HG02571 (cell line): ENCODE data around the gene CACYBP.

ENCODE experiments used
- ATAC-seq: cut with Tn5 transposase; IDR thresholded peaks from one replicate; pipeline ENCODE4 v1.9.1; 2021; ENCODE audit warnings: mild to moderate bottlenecking, moderate library complexity; ENCODE audit not compliant: unreplicated experiment

The CACYBP gene

DNA sequence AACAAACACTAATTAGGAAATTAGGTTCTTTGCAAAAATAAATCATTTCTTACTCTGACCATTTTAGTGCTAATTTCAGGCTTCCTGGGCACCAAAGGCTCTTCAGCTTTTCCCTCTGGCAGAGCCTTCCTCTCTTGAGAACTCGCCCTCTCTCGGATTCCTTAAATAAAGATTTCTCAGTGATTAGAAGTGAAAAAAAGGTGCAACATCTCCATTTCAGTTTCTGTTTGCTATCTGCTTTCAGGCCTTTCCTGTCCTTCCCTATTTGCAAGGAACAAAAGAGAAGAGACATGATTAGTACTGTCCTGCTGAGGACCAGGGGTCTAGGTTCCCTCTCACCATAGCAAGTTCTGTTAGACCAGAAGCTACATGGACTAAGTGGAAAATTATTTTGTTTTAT lies 27.8 kb upstream of the CACYBP start:
- ATAC-seq, result no peak

DNA sequence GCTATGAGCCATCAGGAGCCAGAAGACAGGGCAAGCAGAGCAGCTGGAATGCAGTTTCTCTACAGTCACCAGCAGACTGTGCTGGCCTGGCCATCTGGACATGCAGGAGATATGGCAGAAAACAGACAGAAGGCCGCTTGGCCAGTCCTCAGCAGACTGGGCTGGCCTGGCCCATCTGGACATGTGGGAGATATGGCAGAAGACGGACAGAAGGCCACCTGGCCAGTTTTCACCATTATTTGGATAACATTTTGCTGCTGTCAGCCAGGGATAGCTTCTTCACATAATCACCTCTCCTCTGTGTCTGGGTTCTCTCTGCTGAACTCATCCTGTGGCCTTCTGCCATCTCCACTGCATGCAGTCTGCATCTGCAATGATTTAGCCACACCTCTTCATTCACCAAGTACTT lies 25.0 kb upstream of the CACYBP start:
- no peak for ATAC-seq

DNA sequence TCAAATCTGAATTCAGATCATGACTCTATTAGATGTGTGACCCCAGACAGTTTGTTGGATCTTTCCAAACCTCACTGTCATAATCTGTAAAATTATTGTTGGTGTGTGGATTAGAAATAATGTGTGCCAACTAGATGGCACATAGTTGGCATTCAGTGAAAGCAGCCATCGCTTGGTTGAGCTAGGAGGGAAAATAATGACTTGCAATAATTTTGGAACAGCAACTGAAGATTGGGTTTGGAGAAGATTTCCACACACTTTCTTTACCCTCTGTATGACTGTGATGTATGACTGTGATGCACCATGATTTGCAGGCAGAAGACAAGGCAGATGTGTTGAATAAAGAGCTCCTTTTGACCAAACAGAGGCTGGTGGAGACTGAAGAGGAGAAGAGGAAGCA lies 24.0 kb upstream of the CACYBP start:
- ATAC-seq, result no peak

DNA sequence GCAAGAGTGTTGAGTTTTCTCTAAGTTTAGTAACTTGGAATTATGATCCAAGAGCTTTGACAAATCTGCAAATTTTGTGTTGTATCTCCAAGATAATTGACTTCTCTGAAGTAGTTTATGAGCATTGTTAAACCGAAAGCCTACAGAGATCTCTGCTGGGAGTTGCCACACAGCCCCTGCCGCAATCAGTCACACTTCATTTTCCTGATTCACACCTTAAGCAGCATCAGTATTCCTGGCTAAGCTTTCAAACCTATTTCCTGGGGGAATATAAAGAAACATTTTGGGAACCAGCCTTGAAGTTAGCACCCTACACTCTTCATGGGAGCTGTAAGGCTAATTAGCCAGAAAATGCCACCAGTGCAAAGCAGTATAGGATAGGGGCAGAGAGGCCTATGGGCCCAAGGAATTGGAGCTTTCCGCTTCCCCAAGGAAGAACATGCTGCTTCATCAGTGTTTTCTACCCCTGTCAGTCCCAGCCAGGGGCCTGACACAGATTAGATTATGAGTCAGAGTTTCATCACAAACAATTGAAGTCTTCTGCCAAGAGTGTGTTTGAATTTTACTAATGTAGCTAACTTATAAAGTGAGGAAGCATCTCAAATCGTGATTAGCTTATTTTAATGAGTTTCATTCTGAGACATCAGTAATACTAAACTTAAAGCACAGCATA lies 23.2 kb upstream of the CACYBP start:
- no peak for ATAC-seq

DNA sequence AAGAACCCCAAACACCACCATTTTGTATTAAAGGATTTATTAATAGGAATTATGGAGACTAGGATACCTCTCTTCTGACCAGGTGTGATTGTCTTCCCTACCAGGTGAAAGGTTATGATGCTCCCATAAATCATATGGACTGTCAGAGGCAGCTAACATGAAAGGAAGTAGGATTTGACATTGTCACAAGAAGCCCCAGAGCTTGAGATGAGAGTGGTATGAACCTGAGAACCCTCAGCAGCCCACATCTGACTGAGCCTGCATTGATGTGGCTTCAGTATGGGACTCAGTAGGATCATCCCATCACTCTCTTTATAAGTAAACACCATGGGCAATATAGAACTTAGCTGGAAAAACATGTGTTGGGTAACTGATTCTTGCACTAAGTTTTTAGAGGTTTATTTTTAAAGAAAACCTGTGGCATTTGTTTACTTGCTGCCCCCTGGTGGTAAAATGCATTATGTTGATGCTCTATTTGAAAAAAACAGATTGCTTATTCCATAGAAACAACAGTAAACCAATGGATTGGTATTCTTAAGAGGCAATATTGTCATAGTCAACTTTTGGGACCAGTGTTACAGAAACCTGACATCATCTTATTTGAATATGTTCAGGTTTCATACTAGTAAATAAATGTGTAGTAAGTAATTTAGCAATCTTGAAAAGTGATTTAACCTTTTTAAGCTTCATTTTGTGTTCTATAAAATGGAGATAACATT lies 16.6 kb upstream of the CACYBP start:
- ATAC-seq, result no peak

DNA sequence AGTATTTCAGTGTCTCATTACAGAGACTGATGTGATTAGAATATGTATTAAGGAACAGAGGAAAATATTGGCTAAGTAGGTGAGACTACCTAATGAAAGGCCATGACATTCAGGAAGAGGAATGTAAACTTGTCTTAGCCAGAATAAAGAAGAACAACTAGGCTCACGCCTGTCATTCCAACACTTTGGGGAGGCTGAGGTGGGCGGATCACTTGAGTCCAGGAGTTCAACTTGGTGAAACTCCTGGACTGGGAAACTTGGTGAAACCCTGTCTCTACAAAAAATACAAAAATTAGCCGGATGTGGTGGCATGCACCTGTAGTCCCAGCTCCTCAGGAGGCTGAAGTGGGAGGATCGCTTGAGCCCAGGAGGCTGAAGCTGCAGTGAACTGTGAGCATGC lies 14.8 kb upstream of the CACYBP start:
- no peak for ATAC-seq

DNA sequence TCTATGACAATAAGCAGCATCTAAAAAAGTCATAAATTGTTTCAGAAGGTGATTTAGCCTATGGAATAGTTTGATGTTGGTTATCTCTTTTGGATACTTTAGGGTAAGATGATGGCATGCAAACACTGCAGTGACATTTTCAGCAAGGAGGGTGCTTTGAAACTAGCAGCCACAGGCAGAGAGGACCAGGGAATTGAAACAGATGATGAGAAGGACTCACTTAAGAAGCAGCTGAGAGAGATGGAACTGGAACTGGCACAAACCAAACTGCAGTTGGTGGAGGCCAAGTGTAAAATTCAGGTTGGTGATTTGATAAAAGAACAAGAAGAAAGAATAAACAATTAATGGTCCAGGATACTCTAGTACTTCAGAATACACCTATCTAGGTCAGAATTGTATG lies 11.2 kb upstream of the CACYBP start:
- no peak for ATAC-seq

DNA sequence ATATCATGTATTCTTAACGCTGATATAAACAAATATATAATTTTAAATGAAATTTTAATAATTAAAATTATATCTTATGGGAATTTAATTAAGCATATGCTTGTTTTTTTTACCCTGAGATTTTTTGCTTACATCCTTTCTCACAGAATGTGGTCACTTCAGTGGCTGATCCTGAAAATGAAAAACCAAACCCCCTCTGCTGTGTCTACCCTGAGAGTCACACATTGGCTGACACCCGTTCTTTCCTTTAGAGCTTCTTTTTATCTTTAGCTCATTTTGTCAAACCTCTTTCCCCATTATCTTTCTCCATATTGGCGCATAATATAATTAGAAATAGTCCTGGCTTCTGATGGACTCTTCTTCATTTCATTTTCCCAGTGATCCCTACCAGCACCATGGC lies 10.8 kb upstream of the CACYBP start:
- ATAC-seq, result no peak

DNA sequence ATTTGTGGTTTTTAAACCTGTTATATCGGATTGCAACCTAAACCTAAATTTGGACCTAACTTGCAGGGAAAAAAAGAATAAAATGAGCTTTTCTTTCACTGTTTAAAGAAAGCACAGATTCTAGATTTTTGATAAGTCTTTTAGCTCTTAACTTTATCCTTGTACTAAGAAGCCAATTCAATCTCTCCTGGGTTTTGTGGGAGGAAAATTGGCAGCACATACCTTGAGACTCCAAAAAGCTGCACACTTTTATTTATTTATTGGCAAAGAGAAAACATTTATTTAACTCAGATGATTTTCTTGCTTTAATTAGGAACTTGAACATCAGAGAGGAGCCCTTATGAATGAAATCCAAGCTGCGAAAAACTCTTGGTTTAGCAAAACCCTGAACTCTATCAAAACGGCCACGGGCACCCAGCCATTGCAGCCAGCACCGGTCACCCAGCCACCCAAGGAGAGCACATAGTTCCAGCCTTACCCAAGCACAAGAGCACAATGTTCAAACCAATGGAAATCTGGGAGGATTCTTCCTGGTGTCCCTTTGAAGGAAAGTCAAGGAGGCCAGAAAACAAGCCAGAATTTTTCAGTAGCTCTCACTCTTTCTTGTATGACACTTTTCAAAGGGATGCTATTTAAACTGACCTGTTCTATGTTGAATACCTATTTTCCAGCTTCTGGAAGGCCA lies 10.1 kb upstream of the CACYBP start:
- ATAC-seq, result no peak

DNA sequence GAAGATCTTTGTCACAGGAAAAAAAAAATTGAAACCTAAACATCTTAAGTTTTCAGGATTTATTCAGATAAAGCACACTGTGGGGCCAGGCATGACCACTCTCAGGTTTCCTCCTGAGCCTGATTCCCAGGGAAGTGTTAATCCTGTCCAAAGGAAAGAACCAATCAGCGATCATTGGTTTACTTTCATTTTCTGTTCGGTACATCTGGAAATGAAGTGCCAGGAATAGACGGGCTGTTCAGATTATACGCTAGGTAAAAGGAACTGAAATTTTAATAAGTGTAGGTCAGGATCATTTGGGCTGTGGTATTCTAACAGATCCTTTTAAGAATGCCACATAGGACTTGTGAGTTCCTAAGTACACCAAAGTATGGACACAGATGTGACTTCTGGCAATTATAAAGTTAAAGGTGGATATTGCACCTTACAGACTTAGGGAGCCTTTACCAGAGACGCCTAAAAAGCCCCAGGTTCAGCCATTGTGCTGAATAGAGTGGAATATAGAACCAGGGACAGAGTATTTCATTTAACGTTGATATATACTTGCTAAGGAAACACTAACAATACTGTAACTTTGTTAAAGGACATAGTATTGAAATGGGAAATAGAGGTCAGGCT lies 9.3 kb upstream of the CACYBP start:
- no peak for ATAC-seq

DNA sequence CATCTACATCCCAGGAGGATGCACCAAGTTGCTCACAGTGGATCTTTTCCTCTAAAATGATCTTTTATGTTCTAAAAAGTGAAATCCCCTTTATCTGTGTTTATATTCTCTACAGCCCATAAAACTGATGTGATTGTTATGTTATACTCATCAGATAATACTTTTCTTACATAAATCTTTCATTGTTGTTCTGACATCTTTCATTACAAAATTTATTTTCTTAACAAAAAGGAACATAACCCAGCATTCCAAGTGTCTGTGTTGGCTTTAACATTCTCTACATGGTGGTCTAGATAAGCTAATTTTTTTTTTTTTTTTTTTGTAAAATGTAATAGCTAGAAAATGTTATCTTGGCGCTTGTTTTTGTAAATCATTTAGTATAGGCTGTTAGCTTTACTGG lies 8.3 kb upstream of the CACYBP start:
- ATAC-seq, result no peak

DNA sequence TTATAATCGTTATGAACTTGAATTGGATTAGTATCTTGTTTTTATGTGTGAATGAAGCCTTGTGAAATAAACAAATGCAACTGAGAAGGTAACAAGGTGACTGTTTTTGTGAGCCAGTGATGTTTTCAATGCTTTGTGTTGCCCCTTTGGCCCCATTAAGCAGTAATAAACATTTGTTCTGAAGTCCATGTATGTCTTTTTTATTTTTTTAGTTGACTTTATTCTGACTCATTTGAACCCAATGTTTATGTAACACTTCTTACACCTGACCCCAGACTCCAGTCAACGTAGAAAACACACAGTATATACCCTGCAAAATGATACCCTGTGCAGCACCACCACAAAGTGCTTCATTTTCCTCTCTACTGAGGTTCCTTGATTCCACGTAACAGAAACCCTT lies 4.6 kb upstream of the CACYBP start:
- no peak for ATAC-seq

DNA sequence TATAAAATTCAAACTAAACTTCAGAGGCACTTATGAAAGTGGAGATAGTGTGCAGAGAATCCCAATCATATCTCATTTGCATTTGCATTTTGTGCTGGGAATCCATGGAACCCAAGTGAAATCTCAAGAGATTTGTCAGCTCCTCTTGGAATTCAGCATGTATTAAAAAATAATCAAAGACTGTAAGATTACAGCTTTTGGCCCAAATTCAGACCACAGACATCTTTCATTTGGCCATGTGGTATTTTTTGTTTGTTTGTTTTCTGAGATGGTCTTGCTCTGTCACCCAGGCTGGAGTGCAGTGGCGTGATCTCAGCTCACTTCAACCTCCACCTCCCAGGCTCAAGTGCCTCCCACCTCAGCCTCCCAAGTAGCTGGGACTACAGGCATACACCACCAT lies 3.8 kb upstream of the CACYBP start:
- no peak for ATAC-seq

DNA sequence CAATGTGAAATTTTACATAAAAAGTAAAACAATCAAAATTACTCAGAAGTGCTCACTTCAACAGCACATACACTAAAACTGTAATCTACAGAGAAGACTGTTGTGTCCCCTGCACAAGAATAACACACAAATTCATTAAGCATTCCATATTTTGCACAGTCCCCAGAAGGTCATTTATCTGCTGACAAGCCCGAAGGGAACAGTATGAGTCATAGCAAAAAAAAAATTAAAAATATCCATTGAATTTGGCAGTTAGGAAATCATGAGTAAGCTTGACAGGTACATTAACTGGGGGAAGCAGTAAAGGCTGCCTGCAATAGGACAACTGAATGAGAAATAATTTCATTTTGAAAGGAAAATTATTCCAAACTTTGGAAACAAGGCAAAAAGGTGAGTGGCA lies 3.3 kb upstream of the CACYBP start:
- ATAC-seq, result no peak

DNA sequence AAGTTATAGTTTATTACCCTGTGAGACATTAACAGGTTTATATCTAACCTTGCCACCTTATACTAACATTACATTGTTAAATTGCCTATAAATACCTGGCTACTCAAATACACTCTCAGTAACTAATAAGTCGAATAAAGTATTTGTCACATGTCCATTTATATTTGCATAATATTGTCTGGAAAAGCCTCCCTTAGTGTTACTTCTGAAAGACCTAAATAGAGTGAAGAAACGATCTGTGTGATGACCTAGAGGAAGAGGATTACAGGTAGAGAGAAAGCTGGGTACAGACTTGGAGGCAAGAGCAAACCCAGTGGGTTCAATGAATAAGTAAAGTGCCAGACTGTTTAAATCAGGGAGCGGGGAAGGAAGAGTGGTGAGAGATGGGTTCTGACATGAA lies 2.7 kb upstream of the CACYBP start:
- no peak for ATAC-seq

DNA sequence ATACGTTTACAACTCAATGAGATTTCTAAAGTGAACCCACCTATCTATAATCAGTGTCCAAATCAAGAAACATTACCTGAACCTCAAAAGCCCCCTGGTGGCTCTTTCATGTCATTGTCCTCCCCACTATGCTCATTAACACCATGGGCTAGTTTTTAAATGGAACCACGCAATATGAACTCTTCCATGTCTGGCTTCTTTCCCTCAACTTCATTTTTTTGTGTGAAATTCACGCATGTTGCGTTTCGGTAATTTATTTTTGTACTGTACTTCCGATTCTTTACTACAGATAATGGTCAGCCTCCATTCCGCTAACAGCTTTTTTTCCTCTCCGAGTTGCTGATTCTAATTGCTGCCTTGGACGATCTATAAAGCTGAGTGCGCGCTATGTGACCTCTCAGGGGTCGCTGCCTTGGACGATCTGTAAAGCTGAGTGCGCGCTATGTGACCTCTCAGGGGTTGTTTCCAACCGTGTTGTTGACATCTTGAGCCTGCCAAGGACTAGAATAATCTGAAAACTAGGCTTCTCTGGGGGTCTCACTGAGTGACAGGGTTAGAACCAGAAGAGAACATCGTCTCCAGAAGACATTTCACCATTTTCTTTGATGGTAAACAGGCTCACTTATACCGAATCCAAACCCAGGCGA lies 1.1 kb upstream of the CACYBP start:
- no peak for ATAC-seq

DNA sequence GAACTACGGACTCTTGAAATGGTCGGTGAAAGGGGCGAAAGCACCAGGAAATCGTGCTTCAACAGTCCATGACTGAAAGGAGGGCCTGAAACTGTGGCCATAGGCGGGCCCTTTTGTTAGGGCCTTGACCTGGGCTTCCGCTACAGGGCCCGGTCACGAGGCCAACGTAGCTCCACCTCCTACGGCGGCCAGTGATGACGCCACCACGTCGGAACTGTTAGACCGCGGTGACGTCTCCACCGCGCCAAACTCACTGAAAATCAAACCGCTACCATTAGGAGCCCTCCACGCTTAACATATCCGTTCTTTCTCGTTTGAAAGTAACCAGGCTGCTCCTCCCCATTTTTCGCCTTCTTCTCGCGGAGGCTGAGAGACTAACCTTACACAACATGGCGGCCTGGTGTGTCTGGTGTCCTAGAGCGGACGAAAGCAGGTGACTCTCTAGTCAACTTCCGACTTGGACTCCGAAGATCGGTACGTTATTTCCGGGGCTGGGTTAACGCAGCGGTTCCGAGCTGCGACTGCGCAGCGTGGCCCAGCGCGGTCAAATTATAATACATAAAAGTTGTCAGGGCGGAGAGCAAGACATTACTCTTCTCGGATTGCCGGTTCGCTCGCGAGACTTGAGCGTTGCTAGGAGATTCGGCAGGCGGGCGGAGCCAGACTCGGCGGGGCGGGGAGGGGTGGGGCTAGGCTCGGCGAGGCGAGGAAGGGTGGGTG lies 371 bp upstream of the CACYBP start:
- ATAC-seq, result peak; percentile 82

DNA sequence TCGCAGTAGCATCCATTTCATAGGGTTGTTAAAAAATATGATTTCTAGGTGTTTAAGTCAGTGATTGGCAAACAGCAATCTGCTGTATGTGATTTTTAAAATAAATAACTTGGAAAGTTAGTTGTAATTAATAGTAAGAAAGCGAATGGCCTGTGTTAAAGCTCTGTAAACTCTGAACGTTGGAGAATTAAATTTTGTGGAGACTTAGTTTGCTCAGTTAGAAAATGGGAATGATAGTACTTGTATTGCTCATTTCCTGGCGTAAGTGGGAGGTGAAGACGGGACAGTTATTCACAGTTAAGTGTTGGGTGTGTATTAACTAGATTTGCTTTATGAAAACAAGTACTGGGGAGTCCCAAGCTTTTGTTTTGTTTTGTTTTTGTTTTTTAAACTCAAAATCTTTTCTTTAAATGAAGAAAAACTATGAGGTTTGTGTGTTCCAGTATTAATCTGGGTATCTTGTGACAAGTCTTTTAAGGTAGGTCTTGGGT lies 995 bp downstream of the CACYBP start:
- ATAC-seq, result no peak

DNA sequence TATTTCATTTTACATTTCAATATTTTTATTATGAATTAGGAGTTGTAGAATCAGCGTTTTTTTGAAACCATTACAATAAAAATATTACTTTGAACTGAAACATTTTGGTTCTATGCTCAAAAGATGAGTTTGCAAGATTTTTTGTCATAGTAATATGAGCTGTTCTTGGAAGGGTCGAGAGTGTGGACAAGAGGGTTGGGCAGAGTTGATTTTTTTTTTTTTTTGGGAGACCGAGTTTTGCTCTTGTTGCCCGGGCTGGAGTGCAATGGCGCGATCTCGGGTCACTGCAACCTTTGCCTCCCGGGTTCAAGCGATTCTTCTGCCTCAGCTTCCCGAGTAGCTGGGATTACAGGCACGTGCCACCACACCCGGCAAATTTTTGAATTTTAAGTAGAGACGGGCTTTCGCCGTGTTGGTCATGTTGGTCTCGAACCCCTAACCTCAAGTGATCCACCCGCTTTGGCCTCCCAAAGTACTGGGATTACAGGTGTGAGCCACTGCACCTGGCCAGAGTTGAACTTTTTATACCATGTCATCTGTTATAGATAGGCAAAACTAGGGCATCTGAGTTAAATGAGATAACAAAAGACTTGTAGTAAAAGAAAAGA lies 3.3 kb downstream of the CACYBP start:
- no peak for ATAC-seq

DNA sequence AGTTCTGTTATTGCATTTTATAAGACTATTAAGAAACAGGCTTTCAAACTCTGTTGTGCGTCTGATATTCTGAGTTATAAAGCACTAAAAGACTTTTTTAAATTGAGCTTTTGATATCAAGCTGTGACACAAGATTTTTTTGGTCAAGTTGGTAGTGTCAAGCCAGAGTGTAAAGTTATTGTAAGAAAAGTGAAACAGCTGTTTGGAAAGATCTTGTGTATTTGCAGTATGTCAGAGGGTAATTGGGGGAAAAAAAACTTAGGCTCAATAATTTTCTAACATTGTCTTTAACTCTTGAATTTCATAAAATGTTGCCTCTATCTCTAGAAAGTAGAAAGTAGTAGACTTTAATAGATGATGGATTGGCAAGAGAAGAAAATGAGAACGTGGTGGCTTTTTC lies 3.8 kb downstream of the CACYBP start:
- ATAC-seq, result no peak
